Memory B cell (primary cell): Measurements from ENCODE around the gene ZNF598.

Experiments used
- ATAC-seq: fragments of 150-1000 bp; cut with Tn5 transposase; 2 replicates; pipeline ENCODE4 v1.10.0; 2021; ENCODE audit warnings: low read depth, mild to moderate bottlenecking, moderate library complexity
- DNase-seq, 2 donors: peaks; one replicate each; pipeline ENCODE4 v3.0.0; 2022; ENCODE audit warnings: low spot score in 2 of 2
- H3K27ac Mint-ChIP-seq: one replicate; pipeline ENCODE4 v1.8.0; 2022; ENCODE audit warnings: mild to moderate bottlenecking, moderate library complexity, mixed read lengths
- H3K27me3 Mint-ChIP-seq: one replicate; pipeline ENCODE4 v1.8.0; 2022; ENCODE audit warnings: mixed read lengths
- H3K36me3 Mint-ChIP-seq: one replicate; pipeline ENCODE4 v1.8.0; 2022; ENCODE audit warnings: mild to moderate bottlenecking, mixed read lengths
- H3K4me1 Mint-ChIP-seq: one replicate; pipeline ENCODE4 v1.8.0; 2022; ENCODE audit warnings: mixed read lengths
- H3K4me3 Mint-ChIP-seq: one replicate; pipeline ENCODE4 v1.8.0; 2022; ENCODE audit warnings: mild to moderate bottlenecking, moderate library complexity, mixed read lengths
- H3K9me3 Mint-ChIP-seq: one replicate; pipeline ENCODE4 v1.8.0; 2022; ENCODE audit warnings: mixed read lengths

Gene ZNF598

DNA sequence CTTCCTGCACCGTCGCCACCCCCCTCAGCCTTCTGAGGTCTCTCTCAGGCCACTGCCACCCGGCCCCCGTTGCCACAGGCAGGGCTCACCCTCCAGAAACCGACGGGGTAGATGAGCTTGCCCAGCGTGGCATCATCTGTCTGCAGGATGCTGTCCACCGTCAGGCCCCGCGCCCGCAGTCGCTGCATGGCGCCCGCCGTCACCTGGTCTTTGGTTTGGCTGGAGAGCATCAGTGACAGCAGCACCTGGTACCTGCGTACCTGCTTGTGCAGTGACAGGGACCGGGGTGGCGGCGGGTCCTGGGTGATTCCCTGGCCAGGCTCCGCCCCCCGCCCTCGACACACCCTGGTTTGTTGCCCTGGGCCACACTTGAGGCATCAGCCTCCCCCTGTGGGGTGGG is 34.9 kb upstream of the ZNF598 start:
- no peak for ATAC-seq
- Mint-ChIP-seq H3K9me3 (no peaks in the 10 kb centered on the region), H3K27me3 (no peaks in the 10 kb centered on the region), H3K27ac (no peak overlapping the region), H3K36me3 (peaks cover 4% of the 10 kb centered on the region), H3K4me3 (no peak overlapping the region), H3K4me1 (peaks cover 15% of the 10 kb centered on the region)
- no peak for DNase-seq

DNA sequence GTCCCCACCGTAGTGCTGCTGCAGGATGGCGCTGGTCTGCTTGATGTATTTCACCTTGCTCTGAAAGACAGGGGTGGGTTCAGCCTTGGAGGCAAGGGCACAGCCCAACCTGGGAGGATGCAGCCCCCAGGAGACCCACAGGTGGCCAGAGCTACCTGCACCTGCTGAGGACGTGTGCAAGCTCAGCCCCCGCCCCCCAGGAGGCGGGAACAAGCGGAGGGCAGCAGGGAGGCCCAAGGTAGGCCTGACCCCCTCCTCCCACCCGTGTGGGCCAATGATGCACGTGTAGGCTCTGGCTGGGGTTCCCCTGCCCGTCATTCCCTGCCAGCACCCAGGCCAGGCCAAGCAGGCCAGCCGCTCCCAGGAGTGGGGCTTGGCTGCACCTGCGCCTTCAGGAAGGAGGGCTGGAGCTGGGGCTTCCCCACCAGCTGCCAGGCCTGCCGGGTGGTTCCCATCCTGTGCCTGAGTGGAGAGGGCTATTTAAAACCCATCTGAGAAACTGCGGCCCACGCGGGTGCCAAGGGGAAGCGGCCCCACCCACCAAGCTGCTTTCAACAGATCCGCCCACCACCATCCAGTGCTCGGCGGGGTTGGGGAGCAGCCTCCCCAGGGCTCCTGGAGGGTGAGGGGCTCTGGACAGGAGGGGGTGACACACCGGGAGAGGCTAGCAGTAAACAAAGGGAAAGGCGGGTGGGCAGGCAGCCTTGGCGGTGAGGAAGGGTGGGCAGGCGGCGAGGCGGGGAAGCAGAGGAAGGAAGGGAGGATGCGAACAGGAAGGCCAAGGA is 34.2 kb upstream of the ZNF598 start:
- peaks cover 4% of the 10 kb centered on the region for H3K36me3 Mint-ChIP-seq
- peaks cover 4% of the 10 kb centered on the region for H3K27me3 Mint-ChIP-seq
- no peak overlapping the region for H3K27ac Mint-ChIP-seq
- no peak for ATAC-seq
- no peak for DNase-seq
- H3K4me1 Mint-ChIP-seq, result peaks cover 15% of the 10 kb centered on the region
- no peaks in the 10 kb centered on the region for H3K9me3 Mint-ChIP-seq
- no peak overlapping the region for H3K4me3 Mint-ChIP-seq

DNA sequence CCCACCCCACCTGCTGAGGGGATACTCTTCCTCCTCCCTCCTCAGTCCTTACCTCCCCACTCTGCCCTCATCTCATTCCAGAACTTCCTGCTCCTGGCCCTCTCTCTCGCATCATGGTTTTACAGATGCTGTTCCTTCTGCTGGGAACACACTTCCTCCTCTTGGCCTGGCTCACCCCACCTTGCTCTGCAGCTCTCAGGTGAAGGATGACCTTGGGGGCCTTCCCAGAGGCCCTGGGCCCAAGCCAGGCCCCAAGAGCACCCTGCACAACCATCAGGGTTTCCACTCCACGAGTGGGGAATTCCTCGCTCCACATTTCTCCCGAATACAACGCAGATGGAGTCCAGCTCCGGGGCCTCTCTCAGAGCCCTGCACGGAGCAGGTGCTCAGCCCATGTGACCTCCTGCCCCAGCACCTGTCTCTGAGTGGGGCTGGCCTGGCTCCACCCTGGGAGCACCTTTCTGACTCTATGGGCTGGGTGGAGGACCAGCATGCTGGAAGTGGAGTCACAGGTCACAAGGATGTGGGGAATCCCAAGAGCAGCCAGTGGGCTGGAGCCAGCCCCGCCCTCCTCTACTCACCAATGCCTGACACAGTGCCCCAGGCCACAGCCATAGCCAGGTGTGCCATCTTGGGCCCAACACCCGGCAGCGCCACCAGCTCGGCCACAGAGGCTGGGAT is 33.5 kb upstream of the ZNF598 start:
- no peak for ATAC-seq
- no peaks in the 10 kb centered on the region for H3K9me3 Mint-ChIP-seq
- peaks cover 5% of the 10 kb centered on the region for H3K27me3 Mint-ChIP-seq
- no peak overlapping the region for H3K27ac Mint-ChIP-seq
- H3K4me1 Mint-ChIP-seq, result peaks cover 9% of the 10 kb centered on the region
- H3K36me3 Mint-ChIP-seq, result peaks cover 4% of the 10 kb centered on the region
- H3K4me3 Mint-ChIP-seq, result no peak overlapping the region
- no peak for DNase-seq

DNA sequence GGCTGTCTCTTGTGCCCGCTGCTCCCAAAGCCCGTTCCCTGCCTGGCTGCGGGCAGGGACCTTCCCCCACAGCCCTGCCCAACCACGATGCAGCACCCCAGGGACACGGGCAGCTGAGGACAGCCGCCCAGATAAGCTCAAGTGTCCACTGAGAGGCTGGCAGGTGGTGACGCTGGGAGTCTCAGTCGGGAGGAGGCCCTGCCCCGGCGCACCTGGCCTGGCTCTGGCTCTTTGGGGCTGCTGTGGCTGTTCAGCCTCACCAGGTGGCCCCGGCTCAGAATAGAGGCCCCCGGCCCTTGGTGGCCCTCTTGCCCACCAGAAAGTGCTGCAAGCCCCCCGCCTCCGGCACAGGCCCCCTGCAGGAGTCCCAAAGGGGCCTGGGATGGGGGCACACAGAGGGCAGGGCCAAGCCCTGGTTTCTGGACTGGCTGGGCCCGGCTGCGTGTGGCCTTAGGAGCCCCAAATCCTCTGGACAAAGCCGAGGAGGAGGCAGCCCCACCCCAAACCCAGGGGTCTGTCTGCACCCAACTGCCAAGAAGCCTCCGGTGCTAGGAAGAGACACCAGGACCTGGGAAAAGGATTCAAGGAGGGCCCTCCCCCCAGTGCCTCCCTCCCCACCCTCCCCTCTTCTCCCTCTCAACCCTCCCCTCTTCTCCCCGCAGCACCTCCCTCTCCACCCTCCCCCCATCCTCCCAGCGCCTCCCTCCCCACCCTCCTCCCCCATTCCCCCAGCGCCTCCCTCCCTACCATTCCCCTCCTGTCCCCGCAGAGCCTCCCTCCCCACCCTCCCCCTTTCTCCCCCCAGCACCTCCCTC is 32.8 kb upstream of the ZNF598 start:
- no peak overlapping the region for H3K27ac Mint-ChIP-seq
- peaks cover 7% of the 10 kb centered on the region for H3K27me3 Mint-ChIP-seq
- H3K4me3 Mint-ChIP-seq, result no peak overlapping the region
- ATAC-seq, result no peak
- no peak for DNase-seq
- H3K36me3 Mint-ChIP-seq, result peaks cover 4% of the 10 kb centered on the region
- no peaks in the 10 kb centered on the region for H3K9me3 Mint-ChIP-seq
- peaks cover 9% of the 10 kb centered on the region for H3K4me1 Mint-ChIP-seq

DNA sequence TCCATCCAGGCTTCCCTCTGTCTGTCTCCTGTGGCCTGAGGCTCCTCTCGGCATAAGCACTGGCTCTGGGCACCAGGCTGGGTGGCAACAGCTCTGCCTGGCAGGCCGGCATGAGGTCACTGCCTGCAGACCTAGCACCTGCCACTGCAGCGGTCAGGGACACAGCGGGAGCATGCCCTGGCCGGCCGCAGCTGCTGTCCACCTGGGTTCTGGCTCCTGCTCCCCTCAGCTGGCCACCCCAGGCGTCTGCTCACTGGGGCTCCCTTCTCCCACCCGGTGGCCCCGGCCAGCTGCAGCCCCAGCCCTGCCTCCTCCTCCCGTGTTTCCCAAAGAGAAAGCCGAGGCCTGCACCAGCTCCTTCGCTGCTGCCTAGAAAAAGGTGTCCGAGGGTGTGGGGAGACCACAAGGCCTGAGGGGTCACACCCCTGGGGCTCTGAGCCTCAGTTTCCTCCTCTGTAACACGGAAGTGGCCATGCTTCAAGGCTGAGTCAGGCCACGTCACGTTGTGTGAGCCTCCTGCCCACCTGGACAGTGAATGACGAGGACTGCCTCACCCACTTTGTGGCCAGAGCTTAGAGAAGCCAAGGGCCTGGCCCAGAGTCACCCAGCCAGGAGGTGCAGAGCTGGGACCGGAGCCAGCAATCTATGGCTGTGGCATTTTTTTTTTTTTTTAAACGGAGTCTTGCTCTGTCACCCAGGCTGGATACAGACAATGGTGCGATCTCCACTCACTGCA is 31.3 kb upstream of the ZNF598 start:
- peaks cover 4% of the 10 kb centered on the region for H3K36me3 Mint-ChIP-seq
- DNase-seq, result no peak

DNA sequence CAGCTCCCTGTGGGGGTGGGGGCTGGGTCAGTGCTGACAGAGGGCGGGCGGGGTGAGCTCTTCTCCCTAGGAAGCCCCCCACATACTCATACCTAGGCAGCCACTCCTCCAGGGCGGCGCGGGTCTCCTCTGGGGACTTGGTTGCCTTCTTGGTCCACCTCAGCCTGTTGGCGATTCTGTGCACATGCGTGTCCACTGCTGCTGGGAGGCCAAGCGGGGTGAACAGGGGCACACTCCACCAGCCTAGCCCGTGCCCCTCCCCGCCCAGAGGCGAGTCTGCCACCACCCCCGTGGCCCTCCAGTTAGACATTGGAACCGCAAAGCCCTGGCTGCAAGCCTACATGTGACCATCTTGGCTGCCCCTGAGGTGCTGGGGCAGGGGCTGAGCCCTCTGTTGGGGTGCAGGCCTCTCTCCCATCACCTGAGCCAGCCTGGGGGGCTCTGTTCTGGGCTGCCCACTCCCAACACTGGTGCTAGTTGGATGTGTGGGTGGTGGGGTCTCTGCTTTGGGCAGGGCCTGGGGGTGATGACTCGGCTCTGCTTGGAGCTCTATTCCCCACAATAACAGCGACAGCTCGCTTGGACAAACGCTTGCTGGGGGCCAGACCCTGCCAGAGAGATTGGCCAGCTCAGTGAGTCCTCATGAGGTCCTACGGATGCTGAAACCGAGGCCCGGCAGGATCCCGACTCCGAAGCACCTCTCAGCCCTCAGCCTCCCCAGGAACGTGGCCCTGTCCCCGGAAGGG is 30.6 kb upstream of the ZNF598 start:
- no peaks in the 10 kb centered on the region for H3K9me3 Mint-ChIP-seq
- no peak overlapping the region for H3K4me3 Mint-ChIP-seq
- no peak for DNase-seq

More for the DNA sequence above, 31.3 kb upstream of the ZNF598 start:
- Mint-ChIP-seq H3K9me3 (no peaks in the 10 kb centered on the region), H3K27ac (no peak overlapping the region), H3K4me1 (peaks cover 2% of the 10 kb centered on the region), H3K4me3 (no peak overlapping the region), H3K27me3 (peaks cover 7% of the 10 kb centered on the region)
- ATAC-seq, result no peak

DNA sequence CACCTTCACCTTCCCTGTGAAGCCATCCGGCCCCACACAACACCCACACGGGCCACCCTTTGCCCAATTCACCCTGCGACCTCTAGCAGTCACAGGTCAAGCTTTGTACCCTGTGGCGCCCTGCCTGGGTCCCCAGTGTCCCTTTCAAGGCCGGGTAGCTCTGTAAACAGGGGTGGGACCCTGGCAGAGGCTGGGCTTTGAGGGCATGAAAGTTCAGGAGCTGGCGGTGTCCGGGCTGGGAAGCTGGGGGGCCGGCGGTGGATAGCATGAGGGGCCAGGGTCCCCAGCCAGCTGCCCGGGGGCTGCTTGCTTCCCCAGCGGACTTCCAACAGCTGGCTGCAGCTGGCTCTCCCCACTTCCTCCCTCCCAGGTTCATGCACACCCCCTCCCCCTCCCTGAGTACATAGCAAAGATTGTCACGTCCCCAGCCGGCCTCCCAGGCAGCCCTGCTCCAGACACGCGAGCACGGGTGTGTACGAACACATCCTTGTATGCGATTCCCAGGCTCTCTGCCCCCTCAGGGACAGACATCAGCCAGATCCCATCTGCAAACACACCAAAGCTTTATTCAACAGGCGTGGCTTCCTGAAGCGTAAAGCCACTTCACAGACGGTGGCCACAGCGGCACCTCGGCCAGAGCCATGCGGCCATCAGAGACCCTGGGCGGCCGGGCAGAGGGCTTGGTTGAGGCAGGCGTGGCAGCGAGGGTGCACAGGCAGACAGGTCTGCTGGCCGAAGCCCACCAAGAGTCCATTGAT is 29.8 kb upstream of the ZNF598 start:
- H3K4me1 Mint-ChIP-seq, result peaks cover 2% of the 10 kb centered on the region
- DNase-seq (no peak), ATAC-seq (no peak)
- no peak overlapping the region for H3K27ac Mint-ChIP-seq
- peaks cover 4% of the 10 kb centered on the region for H3K36me3 Mint-ChIP-seq
- H3K4me3 Mint-ChIP-seq, result no peak overlapping the region
- no peaks in the 10 kb centered on the region for H3K9me3 Mint-ChIP-seq
- peaks cover 9% of the 10 kb centered on the region for H3K27me3 Mint-ChIP-seq

More for the DNA sequence above, 30.6 kb upstream of the ZNF598 start:
- H3K27ac Mint-ChIP-seq, result no peak overlapping the region
- H3K27me3 Mint-ChIP-seq, result peaks cover 7% of the 10 kb centered on the region
- H3K36me3 Mint-ChIP-seq, result peaks cover 4% of the 10 kb centered on the region
- H3K4me1 Mint-ChIP-seq, result peaks cover 2% of the 10 kb centered on the region
- no peak for ATAC-seq

DNA sequence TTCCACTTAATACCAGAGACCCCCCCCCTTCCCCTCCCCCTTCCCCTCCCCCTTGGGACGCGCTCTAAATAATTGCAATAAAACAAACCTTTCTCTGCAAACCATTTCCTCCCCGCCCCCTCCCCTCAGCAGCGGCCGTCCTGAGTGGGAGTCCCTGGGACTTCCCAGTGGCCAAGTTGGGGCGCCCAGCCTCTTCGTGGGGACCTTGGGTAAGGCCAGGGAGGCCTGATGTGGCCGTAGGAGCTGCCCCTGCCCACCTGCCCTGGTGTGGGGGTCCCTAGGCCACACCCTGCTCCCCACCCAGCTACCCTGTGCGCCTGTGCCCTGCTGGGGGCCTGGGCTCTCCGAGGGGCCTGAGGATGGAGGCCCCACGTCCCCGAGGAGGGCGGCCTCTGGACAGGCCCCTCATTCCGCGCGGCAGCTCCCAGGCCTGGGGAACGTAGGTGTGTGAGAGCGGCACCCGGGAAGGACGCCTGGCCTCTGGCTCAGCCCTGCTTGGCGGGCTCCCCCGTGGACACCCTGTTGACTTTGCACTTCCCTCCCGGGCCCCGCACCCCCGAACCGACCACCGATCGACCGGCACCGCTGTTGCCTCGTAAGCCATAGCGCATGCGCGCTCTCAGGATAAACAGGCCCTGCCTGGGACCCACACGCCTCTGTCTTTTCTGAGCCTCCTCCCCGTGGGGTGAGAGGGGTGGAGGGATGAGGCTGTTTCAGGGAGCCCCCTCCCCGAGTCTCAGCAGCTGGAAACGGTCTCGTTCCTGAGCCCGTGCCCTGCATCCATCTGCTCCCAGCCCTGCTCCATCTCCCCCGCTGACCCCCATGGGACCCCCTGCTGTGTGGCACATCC is 29.0 kb upstream of the ZNF598 start:
- Mint-ChIP-seq H3K4me3 (no peak overlapping the region), H3K27ac (no peak overlapping the region), H3K4me1 (peaks cover 2% of the 10 kb centered on the region), H3K9me3 (no peaks in the 10 kb centered on the region), H3K36me3 (peaks cover 4% of the 10 kb centered on the region), H3K27me3 (peaks cover 13% of the 10 kb centered on the region)
- DNase-seq (no peak), ATAC-seq (no peak)

DNA sequence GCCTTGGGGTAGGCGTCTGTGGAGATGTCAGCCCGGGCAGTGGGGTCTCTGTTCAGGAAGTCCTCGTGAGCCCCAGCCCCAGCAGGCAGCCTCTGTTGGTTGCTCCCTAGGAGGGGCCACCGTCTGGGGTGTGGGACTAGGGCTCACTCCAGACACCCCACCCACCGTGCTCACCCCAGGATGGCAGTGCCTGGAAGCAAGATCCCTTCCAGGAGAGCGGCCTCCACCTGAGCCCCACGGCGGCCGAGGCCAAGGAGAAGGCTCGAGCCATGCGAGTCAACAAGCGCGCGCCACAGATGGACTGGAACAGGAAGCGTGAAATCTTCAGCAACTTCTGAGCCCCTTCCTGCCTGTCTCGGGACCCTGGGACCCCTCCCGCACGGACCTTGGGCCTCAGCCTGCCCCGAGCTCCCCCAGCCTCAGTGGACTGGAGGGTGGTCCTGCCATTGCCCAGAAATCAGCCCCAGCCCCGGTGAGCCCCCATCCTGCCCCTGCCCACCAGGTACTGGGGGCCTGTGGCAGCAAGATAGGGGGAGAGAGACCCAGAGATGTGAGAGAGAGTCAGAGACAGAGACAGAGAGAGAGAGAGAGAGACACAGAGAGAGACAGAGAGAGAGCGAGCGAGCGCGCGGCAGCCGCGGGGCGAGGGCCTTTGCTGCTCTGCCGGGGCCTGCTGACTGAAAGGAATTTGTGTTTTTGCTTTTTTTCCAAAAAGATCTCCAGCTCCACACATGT is 28.2 kb upstream of the ZNF598 start:
- H3K4me1 Mint-ChIP-seq, result no peaks in the 10 kb centered on the region
- no peaks in the 10 kb centered on the region for H3K9me3 Mint-ChIP-seq
- no peak for DNase-seq
- no peak overlapping the region for H3K4me3 Mint-ChIP-seq
- no peaks in the 10 kb centered on the region for H3K36me3 Mint-ChIP-seq
- H3K27me3 Mint-ChIP-seq, result peaks cover 13% of the 10 kb centered on the region
- no peak for ATAC-seq
- no peak overlapping the region for H3K27ac Mint-ChIP-seq

DNA sequence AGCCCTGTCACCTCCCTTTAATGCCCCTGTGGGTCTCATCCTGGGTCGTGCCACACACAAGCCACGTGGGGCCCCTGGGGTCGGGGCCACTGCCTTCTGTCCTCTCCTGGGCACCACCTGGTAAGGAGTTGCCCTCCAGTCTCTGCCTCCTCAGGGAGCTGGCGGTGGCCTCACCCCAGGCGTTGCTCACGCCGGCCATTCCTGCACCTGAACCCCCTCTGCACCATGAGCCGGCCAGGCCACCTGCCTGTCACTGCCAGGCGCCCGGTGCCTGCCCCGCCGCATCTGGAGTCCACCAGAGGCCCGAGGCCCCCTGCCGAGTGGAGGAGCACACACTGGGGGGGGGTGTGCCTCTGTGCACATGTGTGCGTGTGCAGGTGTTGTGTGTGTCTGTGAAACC is 27.5 kb upstream of the ZNF598 start:
- DNase-seq (no peak), ATAC-seq (no peak)
- Mint-ChIP-seq H3K36me3 (no peaks in the 10 kb centered on the region), H3K27ac (no peak overlapping the region), H3K27me3 (peaks cover 17% of the 10 kb centered on the region), H3K4me3 (no peak overlapping the region), H3K4me1 (no peaks in the 10 kb centered on the region), H3K9me3 (no peaks in the 10 kb centered on the region)

DNA sequence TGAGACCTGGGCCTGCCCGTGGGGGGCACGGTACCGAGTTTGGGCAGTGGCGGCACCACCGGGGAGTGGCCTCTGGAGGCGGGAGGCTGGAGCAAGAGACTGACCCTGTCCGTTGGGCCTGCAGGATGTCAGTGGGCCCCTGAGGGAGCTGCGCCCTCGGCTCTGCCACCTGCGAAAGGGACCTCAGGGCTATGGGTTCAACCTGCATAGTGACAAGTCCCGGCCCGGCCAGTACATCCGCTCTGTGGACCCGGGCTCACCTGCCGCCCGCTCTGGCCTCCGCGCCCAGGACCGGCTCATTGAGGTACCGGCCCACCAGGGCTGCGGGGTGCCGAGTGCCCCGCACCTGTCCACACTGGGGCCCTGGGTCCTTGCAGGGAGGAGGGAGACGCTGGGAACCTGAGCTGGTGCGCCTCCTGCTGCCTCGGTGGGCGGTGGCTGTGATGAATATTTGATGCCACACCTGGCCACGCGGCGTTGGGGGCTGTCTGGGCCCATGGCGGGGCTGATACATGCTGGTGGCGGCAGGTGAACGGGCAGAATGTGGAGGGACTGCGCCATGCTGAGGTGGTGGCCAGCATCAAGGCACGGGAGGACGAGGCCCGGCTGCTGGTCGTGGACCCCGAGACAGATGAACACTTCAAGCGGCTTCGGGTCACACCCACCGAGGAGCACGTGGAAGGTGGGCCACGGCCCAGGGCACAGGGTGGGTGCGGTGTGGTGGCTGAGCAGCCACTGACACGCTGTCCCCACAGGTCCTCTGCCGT is 26.8 kb upstream of the ZNF598 start:
- no peaks in the 10 kb centered on the region for H3K9me3 Mint-ChIP-seq
- no peak overlapping the region for H3K4me3 Mint-ChIP-seq
- DNase-seq, result no peak
- ATAC-seq, result no peak
- no peaks in the 10 kb centered on the region for H3K4me1 Mint-ChIP-seq
- no peaks in the 10 kb centered on the region for H3K36me3 Mint-ChIP-seq
- H3K27me3 Mint-ChIP-seq, result peaks cover 17% of the 10 kb centered on the region
- no peak overlapping the region for H3K27ac Mint-ChIP-seq
